Measurements from ENCODE around the gene PARS2.

The PARS2 gene

GRCh38 chr1:54736685-54737084, 27.6 kb downstream of the PARS2 start:
- TF ChIP-seq CTCF (IDR thresholded peaks at IDR 0.05; ENCODE audit: low read length, missing control alignments): no peak
- no peak for DNase-seq (ENCODE audit: low read depth)
- no peak overlapping the region for H3K4me3 ChIP-seq (replicated peaks; ENCODE audit: low read depth, low read length)

- no peak for TF ChIP-seq CTCF (IDR thresholded peaks at IDR 0.05; ENCODE audit: low read length, missing control alignments)
- DNase-seq (ENCODE audit: low read depth): no peak
- no peak overlapping the region for H3K4me3 ChIP-seq (replicated peaks; ENCODE audit: low read depth, low read length)
Measured at GRCh38 chr1:54728027-54728426, 36.3 kb downstream of the PARS2 start.

GRCh38 chr1:54724771-54725170, 39.6 kb downstream of the PARS2 start:
- no peak for DNase-seq (ENCODE audit: low read depth)
- TF ChIP-seq CTCF (IDR thresholded peaks at IDR 0.05; ENCODE audit: low read length, missing control alignments): no peak
- no peak overlapping the region for H3K4me3 ChIP-seq (replicated peaks; ENCODE audit: low read depth, low read length)

GRCh38 chr1:54723985-54724384, 40.3 kb downstream of the PARS2 start:
- TF ChIP-seq CTCF (IDR thresholded peaks at IDR 0.05; ENCODE audit: low read length, missing control alignments): no peak
- no peak overlapping the region for H3K4me3 ChIP-seq (replicated peaks; ENCODE audit: low read depth, low read length)
- DNase-seq (ENCODE audit: low read depth): no peak

- no peak for DNase-seq (ENCODE audit: low read depth)
- no peak for TF ChIP-seq CTCF (IDR thresholded peaks at IDR 0.05; ENCODE audit: low read length, missing control alignments)
- H3K4me3 ChIP-seq (replicated peaks; ENCODE audit: low read depth, low read length): no peak overlapping the region
Measured at GRCh38 chr1:54721719-54722118, 42.6 kb downstream of the PARS2 start.

- no peak for TF ChIP-seq CTCF (IDR thresholded peaks at IDR 0.05; ENCODE audit: low read length, missing control alignments)
- DNase-seq (ENCODE audit: low read depth): peak; percentile 43
- peak overlapping the region; percentile 90 for H3K4me3 ChIP-seq (replicated peaks; ENCODE audit: low read depth, low read length)
Measured at GRCh38 chr1:54716299-54717047, 47.9 kb downstream of the PARS2 start.
